Transverse colon (tissue), 4 donors: ENCODE measurements around the gene PELI3. TPM values are rescaled to one million over a fixed set of nuclear protein-coding genes. Genes with fewer than 3 reads are reported as not detected.

Experiments used
- DNase-seq: peaks from one replicate; pipeline ENCODE4 v3.0.0-alpha.2; 2019
- H3K27ac ChIP-seq, 4 donors: fragments of 200-600 bp; sonication (generic); 2 replicates each; pipeline ENCODE4 v1.5.1; 2016 to 2018; ENCODE audit warnings: inconsistent platforms in 4 of 4
- H3K27me3 ChIP-seq: fragments of 200-600 bp; sonication (generic); 2 replicates; pipeline ENCODE4 v1.5.1; 2017; ENCODE audit warnings: inconsistent platforms
- H3K36me3 ChIP-seq, 4 donors: fragments of 200-600 bp; sonication (generic); 2 replicates each; pipeline ENCODE4 v1.5.1; 2017 to 2019; ENCODE audit warnings: inconsistent platforms in 4 of 4
- H3K4me1 ChIP-seq, 4 donors: fragments of 200-600 bp; sonication (generic); 2 replicates each; pipeline ENCODE4 v1.5.1; 2017 to 2020; ENCODE audit warnings: inconsistent platforms in 4 of 4
- H3K4me3 ChIP-seq, 4 donors: fragments of 200-600 bp; sonication (generic); 1 replicate in 1 of 4; 2 replicates in 3 of 4; pipeline versions ENCODE4 v1.5.1 to v1.6.1; 2017 to 2019; ENCODE audit warnings: inconsistent platforms in 4 of 4
- H3K9me3 ChIP-seq, 2 donors: fragments of 200-600 bp; sonication (generic); 2 replicates each; pipeline ENCODE4 v1.5.1; 2017 to 2019; ENCODE audit warnings: inconsistent platforms in 2 of 2
- CTCF ChIP-seq, 5 experiments: fragments of 200-600 bp in 3 of 5; fragments of 450-650 bp in 2 of 5; sonication (generic) in 3 of 5; IDR thresholded peaks; 1 replicate in 2 of 5; 2 replicates in 3 of 5; pipeline ENCODE4 v1.5.1; 2016 to 2017; ENCODE audit warnings: antibody characterized with exemption in 5 of 5, inconsistent platforms in 3 of 5, mild to moderate bottlenecking in 2 of 5, moderate library complexity in 1 of 5
- EP300 ChIP-seq: sonication (generic); formaldehyde crosslinking; IDR thresholded peaks from one replicate; pipeline ENCODE4 v1.6.1; 2017; ENCODE audit warnings: antibody characterized with exemption, low read depth
- POLR2A ChIP-seq: fragments of 450-650 bp; IDR thresholded peaks from one replicate; pipeline ENCODE4 v1.6.1; 2016; ENCODE audit warnings: antibody characterized with exemption, mild to moderate bottlenecking, moderate library complexity
- POLR2AphosphoS5 ChIP-seq, 3 donors: sonication (generic); formaldehyde crosslinking; IDR thresholded peaks; one replicate each; pipeline ENCODE4 v1.6.1; 2016; ENCODE audit warnings: antibody characterized with exemption in 3 of 3
- WGBS, 2 donors: methylation state at CpG; one replicate each; pipeline ENCODE4 v1.1.5; 2018; ENCODE audit warnings: low coverage in 1 of 2; 5-methylcytosine and 5-hydroxymethylcytosine counted together
- in situ Hi-C, 4 donors: fragments of 200-750 bp; cut with MboI; loops; one replicate each; pipeline versions ENCODE4 v1.15.0 to v1.15.1; 2017; ENCODE audit warnings: low sequenced_read_pairs in 3 of 4, low pct_ligation_motif_present in 1 of 4, low pct_unique_long_range_greater_than_20kb in 1 of 4
- intact Hi-C: fragments of 100-400 bp; cut with DNase I; formaldehyde crosslinking; loops from one replicate; pipeline ENCODE4 v1.15.1; 2023; ENCODE audit warnings: low total_unique reads
- total RNA-seq, 4 donors: library from RNA; depleted of rRNA; stranded (reverse); fragments of >200 nt; gene quantifications; one replicate each; pipeline ENCODE4 v1.1.0, GENCODE V29; 2016

The PELI3 gene
- total RNA-seq, 4 donors from 2014 or later: 1.2 to 14.2 (median 7.8) TPM

- no peaks in the 10 kb centered on the region for H3K9me3 ChIP-seq
- in situ Hi-C loops (no loop called here), intact Hi-C loops (no loop called here)
- no peak overlapping the region for H3K27ac ChIP-seq
- H3K36me3 ChIP-seq: no peaks in the 10 kb centered on the region
- 97% methylated on average over 3 of the region's 3 CpGs; no CpG with 5 or more reads in 1 of the 2 donors for WGBS, 2 donors
- H3K4me3 ChIP-seq: no peak overlapping the region
- H3K4me1 ChIP-seq: peaks cover 9 to 20% (median 14%) of the 10 kb centered on the region in 4 donors
- TF ChIP-seq POLR2A (no peak), CTCF (IDR thresholded peaks at IDR 0.05) (no peak), EP300 (no peak), POLR2AphosphoS5 (IDR thresholded peaks at IDR 0.05) (no peak)
- no peaks in the 10 kb centered on the region for H3K27me3 ChIP-seq
- no peak for DNase-seq
These were observed 3.3 kb downstream of the PELI3 start for GRCh38 chr11:66470015-66470414.

- in situ Hi-C loops: no loop called here
- no peaks in the 10 kb centered on the region for H3K36me3 ChIP-seq
- H3K27me3 ChIP-seq: no peaks in the 10 kb centered on the region
- no peak for DNase-seq
- intact Hi-C loops: no loop called here
- peaks cover 9 to 15% (median 12%) of the 10 kb centered on the region in 4 donors for H3K4me1 ChIP-seq
- no peak for TF ChIP-seq EP300
- no peak for TF ChIP-seq POLR2AphosphoS5 (IDR thresholded peaks at IDR 0.05)
- no peak for TF ChIP-seq CTCF (IDR thresholded peaks at IDR 0.05)
- TF ChIP-seq POLR2A: no peak
- no peak overlapping the region for H3K27ac ChIP-seq
- no peaks in the 10 kb centered on the region for H3K9me3 ChIP-seq
- H3K4me3 ChIP-seq: no peak overlapping the region
- WGBS, 2 donors: 95 to 100% methylated on average over 3 to 16 of the region's 16 CpGs
These were observed 4.4 kb downstream of the PELI3 start for GRCh38 chr11:66471142-66471541.

GRCh38 chr11:66472054-66472453, 5.3 kb downstream of the PELI3 start:
- no peaks in the 10 kb centered on the region for H3K27me3 ChIP-seq
- 95% methylated on average over 9 of the region's 9 CpGs; no CpG with 5 or more reads in 1 of the 2 donors for WGBS, 2 donors
- intact Hi-C loops: no loop called here
- no peak overlapping the region for H3K4me3 ChIP-seq
- no peaks in the 10 kb centered on the region for H3K9me3 ChIP-seq
- in situ Hi-C loops: no loop called here
- TF ChIP-seq POLR2A (no peak), CTCF (IDR thresholded peaks at IDR 0.05) (no peak), POLR2AphosphoS5 (IDR thresholded peaks at IDR 0.05) (no peak), EP300 (no peak)
- no peak for DNase-seq
- no peak overlapping the region for H3K27ac ChIP-seq
- peaks cover 9 to 11% (median 11%) of the 10 kb centered on the region in 4 donors for H3K4me1 ChIP-seq
- H3K36me3 ChIP-seq: no peaks in the 10 kb centered on the region

GRCh38 chr11:66473167-66473566, 6.5 kb downstream of the PELI3 start:
- 92% methylated on average over 11 of the region's 11 CpGs; no CpG with 5 or more reads in 1 of the 2 donors for WGBS, 2 donors

More at GRCh38 chr11:66473167-66473566, 6.5 kb downstream of the PELI3 start:
- peaks cover under 1 to 1% (median under 1%) of the 10 kb centered on the region in 4 donors for H3K4me1 ChIP-seq
- H3K4me3 ChIP-seq: no peak overlapping the region
- no peak for DNase-seq
- H3K27ac ChIP-seq: no peak overlapping the region
- H3K9me3 ChIP-seq: no peaks in the 10 kb centered on the region
- no peaks in the 10 kb centered on the region for H3K36me3 ChIP-seq
- no peaks in the 10 kb centered on the region for H3K27me3 ChIP-seq
- in situ Hi-C loops (no loop called here), intact Hi-C loops (no loop called here)
- no peak for TF ChIP-seq POLR2A
- TF ChIP-seq POLR2AphosphoS5 (IDR thresholded peaks at IDR 0.05): no peak
- no peak for TF ChIP-seq EP300
- no peak for TF ChIP-seq CTCF (IDR thresholded peaks at IDR 0.05)
